GM19328 (cell line): ENCODE results near the gene KIR2DL3.
"Not testable (repeated sequence)": the region's sequence is repeated elsewhere in the genome, so short reads cannot be mapped to it uniquely, and the experiment has no call there.

Experiments
- ATAC-seq: cut with Tn5 transposase; IDR thresholded peaks from one replicate; pipeline ENCODE4 v1.9.1; 2021; ENCODE audit warnings: mild to moderate bottlenecking, moderate library complexity; ENCODE audit not compliant: unreplicated experiment

The KIR2DL3 gene

GRCh38 chr19:54741950-54742349, 3.6 kb downstream of the KIR2DL3 start:
- not testable (repeated sequence) for ATAC-seq

- ATAC-seq: not testable (repeated sequence)
Observed at GRCh38 chr19:54744080-54744479, 5.8 kb downstream of the KIR2DL3 start.

- ATAC-seq: not testable (repeated sequence)
Observed at GRCh38 chr19:54747614-54748322, 9.5 kb downstream of the KIR2DL3 start.

- ATAC-seq: not testable (repeated sequence)
Observed at GRCh38 chr19:54750276-54750675, 12.0 kb downstream of the KIR2DL3 start.

GRCh38 chr19:54756204-54757110, 18.1 kb downstream of the KIR2DL3 start:
- not testable (repeated sequence) for ATAC-seq

GRCh38 chr19:54758577-54758976, 20.3 kb downstream of the KIR2DL3 start:
- ATAC-seq: not testable (repeated sequence)

- not testable (repeated sequence) for ATAC-seq
Observed at GRCh38 chr19:54764219-54764618, 25.9 kb downstream of the KIR2DL3 start.

- not testable (repeated sequence) for ATAC-seq
Observed at GRCh38 chr19:54766464-54766863, 28.2 kb downstream of the KIR2DL3 start.

GRCh38 chr19:54769646-54770045, 31.3 kb downstream of the KIR2DL3 start, which contains the start of gene KIR2DL1:
Gene KIR2DL1 (plus strand): TSS chr19:54769793. CDS start chr19:54769851, 58 bp downstream.
- not testable (repeated sequence) for ATAC-seq

- not testable (repeated sequence) for ATAC-seq
Observed at GRCh38 chr19:54770511-54770910, 32.2 kb downstream of the KIR2DL3 start.

- ATAC-seq: not testable (repeated sequence)
Observed at GRCh38 chr19:54771018-54771960, 33.0 kb downstream of the KIR2DL3 start.

- ATAC-seq: not testable (repeated sequence)
Observed at GRCh38 chr19:54772666-54773065, 34.4 kb downstream of the KIR2DL3 start.

GRCh38 chr19:54775095-54775815, 36.9 kb downstream of the KIR2DL3 start:
- not testable (repeated sequence) for ATAC-seq

GRCh38 chr19:54775830-54776229, 37.5 kb downstream of the KIR2DL3 start:
- ATAC-seq: not testable (repeated sequence)

GRCh38 chr19:54777851-54778250, 39.5 kb downstream of the KIR2DL3 start:
- not testable (repeated sequence) for ATAC-seq

GRCh38 chr19:54778896-54779295, 40.6 kb downstream of the KIR2DL3 start:
- ATAC-seq: not testable (repeated sequence)

GRCh38 chr19:54782916-54783315, 44.6 kb downstream of the KIR2DL3 start:
- ATAC-seq: not testable (repeated sequence)

GRCh38 chr19:54786091-54786723, 47.9 kb downstream of the KIR2DL3 start:
- not testable (repeated sequence) for ATAC-seq

- ATAC-seq: not testable (repeated sequence)
Observed at GRCh38 chr19:54788154-54788553, 49.8 kb downstream of the KIR2DL3 start.
